Measurements from ENCODE around the gene CDH13.

Gene CDH13

GRCh38 chr16:83542491-83542890 lies 915.7 kb downstream of the CDH13 start:
- no peak for DNase-seq

GRCh38 chr16:83549316-83550182 lies 922.8 kb downstream of the CDH13 start:
- no peak for DNase-seq

- no peak for DNase-seq
Observed at GRCh38 chr16:83550183-83550569, 923.4 kb downstream of the CDH13 start.

GRCh38 chr16:83552228-83552627 lies 925.5 kb downstream of the CDH13 start:
- DNase-seq = no peak

- no peak for DNase-seq
Observed at GRCh38 chr16:83552930-83553329, 926.2 kb downstream of the CDH13 start.

- no peak for DNase-seq
Observed at GRCh38 chr16:83554096-83554495, 927.3 kb downstream of the CDH13 start.

GRCh38 chr16:83554540-83554939 lies 927.8 kb downstream of the CDH13 start:
- DNase-seq = no peak

GRCh38 chr16:83561876-83562275 lies 935.1 kb downstream of the CDH13 start:
- DNase-seq = no peak

- no peak for DNase-seq
Observed at GRCh38 chr16:83568345-83568744, 941.6 kb downstream of the CDH13 start.

- DNase-seq = no peak
Observed at GRCh38 chr16:83574388-83574787, 947.6 kb downstream of the CDH13 start.

GRCh38 chr16:83577078-83577745 lies 950.4 kb downstream of the CDH13 start:
- no peak for DNase-seq

- DNase-seq = no peak
Observed at GRCh38 chr16:83578171-83578570, 951.4 kb downstream of the CDH13 start.

GRCh38 chr16:83579027-83579426 lies 952.3 kb downstream of the CDH13 start:
- DNase-seq = no peak

- no peak for DNase-seq
Observed at GRCh38 chr16:83579436-83579835, 952.7 kb downstream of the CDH13 start.

- no peak for DNase-seq
Observed at GRCh38 chr16:83581082-83581481, 954.3 kb downstream of the CDH13 start.

- DNase-seq = no peak
Observed at GRCh38 chr16:83581994-83582747, 955.4 kb downstream of the CDH13 start.

GRCh38 chr16:83586036-83586435 lies 959.3 kb downstream of the CDH13 start:
- DNase-seq = no peak

GRCh38 chr16:83586461-83587200 lies 959.9 kb downstream of the CDH13 start:
- DNase-seq = no peak

GRCh38 chr16:83587201-83587600 lies 960.4 kb downstream of the CDH13 start:
- no peak for DNase-seq

GRCh38 chr16:83588070-83588469 lies 961.3 kb downstream of the CDH13 start:
- no peak for DNase-seq

GRCh38 chr16:83589576-83589975 lies 962.8 kb downstream of the CDH13 start:
- DNase-seq = no peak

GRCh38 chr16:83592778-83593177 lies 966.0 kb downstream of the CDH13 start:
- DNase-seq = no peak
